Measurements from ENCODE around the gene IL1RL1.

IL1RL1 gene

DNA sequence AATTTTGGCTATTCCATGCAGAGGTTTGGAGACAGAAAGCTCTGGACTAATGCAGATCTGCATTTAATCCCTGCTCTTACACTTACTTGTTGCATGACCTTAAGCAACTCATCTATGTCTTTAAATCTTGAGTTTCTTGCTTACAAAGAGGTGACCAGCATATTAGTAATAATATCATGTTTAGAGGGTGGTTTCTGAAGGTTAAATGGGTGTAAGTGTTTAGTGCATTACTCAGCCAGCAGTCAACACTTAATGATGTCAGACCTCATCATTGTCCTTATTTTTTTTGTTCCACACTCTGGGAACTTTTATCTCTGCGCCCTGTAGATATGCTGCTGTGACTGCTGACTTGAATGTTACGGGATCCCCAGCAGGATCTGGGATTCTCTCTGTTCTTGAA, 1.7 kb downstream of the IL1RL1 start:
- TF ChIP-seq, protein P1, sequence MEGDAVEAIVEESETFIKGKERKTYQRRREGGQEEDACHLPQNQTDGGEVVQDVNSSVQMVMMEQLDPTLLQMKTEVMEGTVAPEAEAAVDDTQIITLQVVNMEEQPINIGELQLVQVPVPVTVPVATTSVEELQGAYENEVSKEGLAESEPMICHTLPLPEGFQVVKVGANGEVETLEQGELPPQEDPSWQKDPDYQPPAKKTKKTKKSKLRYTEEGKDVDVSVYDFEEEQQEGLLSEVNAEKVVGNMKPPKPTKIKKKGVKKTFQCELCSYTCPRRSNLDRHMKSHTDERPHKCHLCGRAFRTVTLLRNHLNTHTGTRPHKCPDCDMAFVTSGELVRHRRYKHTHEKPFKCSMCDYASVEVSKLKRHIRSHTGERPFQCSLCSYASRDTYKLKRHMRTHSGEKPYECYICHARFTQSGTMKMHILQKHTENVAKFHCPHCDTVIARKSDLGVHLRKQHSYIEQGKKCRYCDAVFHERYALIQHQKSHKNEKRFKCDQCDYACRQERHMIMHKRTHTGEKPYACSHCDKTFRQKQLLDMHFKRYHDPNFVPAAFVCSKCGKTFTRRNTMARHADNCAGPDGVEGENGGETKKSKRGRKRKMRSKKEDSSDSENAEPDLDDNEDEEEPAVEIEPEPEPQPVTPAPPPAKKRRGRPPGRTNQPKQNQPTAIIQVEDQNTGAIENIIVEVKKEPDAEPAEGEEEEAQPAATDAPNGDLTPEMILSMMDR (IDR thresholded peaks at IDR 0.05; ENCODE audit: control insufficient read depth, insufficient read depth, low read depth, low read length, missing control alignments): no peak
- DNase-seq (ENCODE audit: low read depth): peak; percentile 17
- H3K4me3 ChIP-seq (ENCODE audit: control insufficient read depth, low read depth, low read length): no peak overlapping the region

GRCh38 chr2:102313471-102313870, 2.1 kb downstream of the IL1RL1 start:
- no peak overlapping the region for H3K4me3 ChIP-seq (ENCODE audit: control insufficient read depth, low read depth, low read length)
- TF ChIP-seq, protein P1 (IDR thresholded peaks at IDR 0.05; ENCODE audit: control insufficient read depth, insufficient read depth, low read depth, low read length, missing control alignments): no peak
- no peak for DNase-seq (ENCODE audit: low read depth)

- TF ChIP-seq, protein P1 (IDR thresholded peaks at IDR 0.05; ENCODE audit: control insufficient read depth, insufficient read depth, low read depth, low read length, missing control alignments): no peak
- no peak overlapping the region for H3K4me3 ChIP-seq (ENCODE audit: control insufficient read depth, low read depth, low read length)
- no peak for DNase-seq (ENCODE audit: low read depth)
Measured at GRCh38 chr2:102313950-102314349, 2.6 kb downstream of the IL1RL1 start.

DNA sequence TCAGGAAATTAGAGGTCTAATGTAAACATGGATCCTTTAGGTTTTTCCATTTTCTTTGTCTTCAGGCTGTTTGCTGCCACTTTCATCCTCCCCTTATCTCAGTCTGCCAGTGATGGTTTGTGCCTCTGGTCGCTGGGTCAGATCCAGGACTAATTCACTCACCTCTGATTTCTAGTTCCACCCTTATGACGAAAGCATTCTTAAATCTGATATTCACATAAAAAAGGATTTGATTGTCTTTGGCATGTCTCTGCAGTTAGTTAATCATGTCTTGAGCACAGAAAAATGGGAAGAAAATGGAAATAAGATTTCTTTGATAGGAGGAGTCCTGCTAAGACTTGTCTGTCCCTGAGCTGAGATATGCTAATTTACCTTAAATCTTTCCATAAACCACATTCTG, 4.6 kb downstream of the IL1RL1 start:
- no peak overlapping the region for H3K4me3 ChIP-seq (ENCODE audit: control insufficient read depth, low read depth, low read length)
- TF ChIP-seq, protein P1 (IDR thresholded peaks at IDR 0.05; ENCODE audit: control insufficient read depth, insufficient read depth, low read depth, low read length, missing control alignments): no peak
- DNase-seq (ENCODE audit: low read depth): no peak

DNA sequence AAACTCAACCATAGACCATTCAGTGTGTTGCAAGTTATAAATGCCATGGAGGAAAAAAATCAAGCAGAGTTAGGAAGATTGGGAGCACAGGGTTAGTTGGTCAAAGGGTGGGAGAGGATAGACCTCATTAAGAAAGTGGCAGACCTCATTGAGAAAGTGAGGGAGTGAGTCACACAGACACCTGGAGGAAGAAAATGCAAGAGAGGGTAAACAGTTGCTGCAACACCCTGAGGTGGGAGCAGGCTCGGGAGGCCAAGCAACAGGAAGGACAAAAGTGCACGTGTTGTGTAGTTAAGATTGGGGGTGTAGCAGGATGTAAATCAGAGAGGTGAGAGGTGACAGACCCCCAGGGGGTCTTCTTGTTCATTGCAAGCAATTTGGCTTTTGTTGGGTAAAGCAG, 6.4 kb downstream of the IL1RL1 start:
- no peak for DNase-seq (ENCODE audit: low read depth)
- no peak overlapping the region for H3K4me3 ChIP-seq (ENCODE audit: control insufficient read depth, low read depth, low read length)
- TF ChIP-seq, protein P1 (IDR thresholded peaks at IDR 0.05; ENCODE audit: control insufficient read depth, insufficient read depth, low read depth, low read length, missing control alignments): no peak

GRCh38 chr2:102318437-102318836, 7.1 kb downstream of the IL1RL1 start:
- no peak overlapping the region for H3K4me3 ChIP-seq (ENCODE audit: control insufficient read depth, low read depth, low read length)
- TF ChIP-seq, protein P1 (IDR thresholded peaks at IDR 0.05; ENCODE audit: control insufficient read depth, insufficient read depth, low read depth, low read length, missing control alignments): no peak
- DNase-seq (ENCODE audit: low read depth): no peak
